Keratinocyte (primary cell): ENCODE results near the gene KLHDC7B. TPM values are rescaled to one million over a fixed set of nuclear protein-coding genes. Genes with fewer than 3 reads are reported as not detected.

ENCODE experiments used
- DNase-seq: peaks from one replicate; pipeline ENCODE4 v3.0.0-alpha.2; 2011; ENCODE audit warnings: low read depth, missing footprints, low spot score
- FAIRE-seq: peaks from 2 replicates; lab custom pipeline; 2011; peaks lifted over from hg19 to GRCh38; lab: Jason Lieb, UNC
- H2AFZ ChIP-seq: 2 replicates; pipeline ENCODE4 v1.6.0; 2012; ENCODE audit warnings: low read length, control low read depth, inconsistent platforms; ENCODE audit not compliant: control insufficient read depth
- H3K27ac ChIP-seq: 2 replicates; pipeline ENCODE4 v1.5.1; 2011; ENCODE audit warnings: low read length; ENCODE audit not compliant: control insufficient read depth, insufficient read depth
- H3K27me3 ChIP-seq: 3 replicates; pipeline ENCODE4 v1.6.0; 2011; ENCODE audit warnings: low read length; ENCODE audit not compliant: control insufficient read depth, insufficient read depth; ENCODE audit errors: extremely low read depth
- H3K36me3 ChIP-seq, 2 experiments: 2 replicates in 1 of 2; 3 replicates in 1 of 2; pipeline ENCODE4 v1.5.1; 2011; ENCODE audit warnings: low read length in 2 of 2, mild to moderate bottlenecking in 1 of 2; ENCODE audit not compliant: control insufficient read depth in 2 of 2, insufficient read depth in 2 of 2; ENCODE audit errors: extremely low read depth in 1 of 2
- H3K4me1 ChIP-seq: 3 replicates; pipeline ENCODE4 v1.5.1; 2011; ENCODE audit warnings: low read length; ENCODE audit not compliant: control insufficient read depth, insufficient read depth; ENCODE audit errors: extremely low read depth
- H3K4me2 ChIP-seq: 3 replicates; pipeline ENCODE4 v1.6.0; 2011; ENCODE audit warnings: low read depth, low read length; ENCODE audit not compliant: control insufficient read depth, insufficient read depth; ENCODE audit errors: extremely low read depth
- H3K4me3 ChIP-seq, 3 experiments: fragments of 200-600 bp in 1 of 3; sonication (generic) in 1 of 3; 2 replicates in 2 of 3; 3 replicates in 1 of 3; pipeline ENCODE4 v1.5.1; 2011 to 2016; ENCODE audit warnings: low read length in 3 of 3, mild to moderate bottlenecking in 3 of 3, control low read depth in 2 of 3, inconsistent platforms in 1 of 3, low read depth in 1 of 3, mixed read lengths in 1 of 3, mixed run types in 1 of 3, moderate library complexity in 1 of 3; ENCODE audit not compliant: control insufficient read depth in 2 of 3, insufficient read depth in 2 of 3; ENCODE audit errors: extremely low read depth in 1 of 3
- H3K79me2 ChIP-seq: 2 replicates; pipeline ENCODE4 v1.6.0; 2012; ENCODE audit warnings: low read length; ENCODE audit not compliant: control insufficient read depth, insufficient read depth
- H3K9ac ChIP-seq: 3 replicates; pipeline ENCODE4 v1.6.0; 2011; ENCODE audit warnings: low read length; ENCODE audit not compliant: control insufficient read depth, insufficient read depth; ENCODE audit errors: extremely low read depth
- H3K9me1 ChIP-seq: 3 replicates; pipeline ENCODE4 v1.6.0; 2011; ENCODE audit warnings: low read length; ENCODE audit not compliant: control insufficient read depth, insufficient read depth; ENCODE audit errors: extremely low read depth
- H3K9me3 ChIP-seq: 2 replicates; pipeline ENCODE4 v1.5.1; 2012; ENCODE audit warnings: low read depth, low read length; ENCODE audit not compliant: control insufficient read depth
- H4K20me1 ChIP-seq: 3 replicates; pipeline ENCODE4 v1.6.0; 2011; ENCODE audit warnings: low read length; ENCODE audit not compliant: control insufficient read depth, insufficient read depth; ENCODE audit errors: extremely low read depth
- EZH2 ChIP-seq: IDR thresholded peaks from one replicate; pipeline ENCODE4 v1.6.1; 2012; ENCODE audit warnings: inconsistent platforms, mild to moderate bottlenecking, low read length, moderate library complexity
- dilution Hi-C: fragments of 300-500 bp; cut with MboI; formaldehyde crosslinking; loops from one replicate; pipeline ENCODE4 v1.7.0; 2020; ENCODE audit warnings: low sequenced_read_pairs; ENCODE audit not compliant: extremely low pct_ligation_motif_present
- polyA plus RNA-seq, 5 experiments: library from polyadenylated mRNA; depleted of rRNA in 3 of 5; stranded (reverse) in 3 of 5; stranded (forward) in 1 of 5; unstranded in 1 of 5; fragments of >200 nt; gene quantifications; 1 replicate in 1 of 5; 2 replicates in 3 of 5; 3 replicates in 1 of 5; pipeline versions ENCODE4 v1.2.1 to v1.2.3, GENCODE V29; 2011 to 2012; ENCODE audit warnings: missing spikeins in 2 of 5, low read depth in 1 of 5, low replicate concordance in 1 of 5
- TF ChIP-seq, protein P1 (sequence below), 3 experiments: IDR thresholded peaks in 1 of 3; conservative IDR thresholded peaks in 1 of 3; optimal IDR thresholded peaks in 1 of 3; 2 replicates in 2 of 3; 3 replicates in 1 of 3; pipeline versions ENCODE3 to v1.5.1; 2011; ENCODE audit warnings: low read length in 3 of 3, mild to moderate bottlenecking in 3 of 3, moderate library complexity in 2 of 3, control low read depth in 1 of 3, inconsistent platforms in 1 of 3; ENCODE audit not compliant: insufficient read depth in 2 of 3; ENCODE audit errors: extremely low read depth in 1 of 3

Gene KLHDC7B
- polyA plus RNA-seq, 1 donor (not counting 4 experiments of a cell fraction or from before 2014, with no cell fraction given): 0.01 TPM

DNA sequence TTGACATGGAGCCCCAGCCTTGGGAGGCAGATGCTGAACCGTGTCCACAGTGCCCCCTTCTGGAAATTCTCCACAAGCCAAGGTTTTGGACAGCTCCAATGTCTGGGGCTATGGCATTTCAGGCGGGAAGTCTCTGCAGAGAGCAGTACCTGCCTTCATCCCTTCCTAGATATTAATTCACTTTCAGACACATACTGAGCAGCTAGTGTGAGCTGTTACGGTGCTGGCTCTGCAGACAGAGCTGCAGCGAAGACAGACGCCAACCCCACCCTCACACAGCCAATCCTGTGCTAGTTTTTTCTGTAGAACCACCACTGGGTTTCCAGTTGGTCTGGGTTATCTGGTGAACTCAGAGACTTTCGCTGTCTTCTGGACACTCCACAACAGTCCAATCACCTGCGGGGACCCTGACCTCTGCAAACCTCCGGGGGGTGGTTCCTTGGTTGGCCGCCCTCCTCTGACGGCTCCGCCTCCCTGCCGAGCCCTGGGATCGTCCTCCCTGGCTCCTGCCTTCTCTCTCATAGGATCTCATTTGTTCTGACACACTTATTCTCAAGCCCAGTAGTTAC, 47.3 kb upstream of the KLHDC7B start:
- no peaks in the 10 kb centered on the region for H3K27me3 ChIP-seq
- H3K4me1 ChIP-seq: peaks cover 5% of the 10 kb centered on the region
- peaks cover 0 to 8% of the 10 kb centered on the region in 2 experiments for H3K36me3 ChIP-seq
- no peaks in the 10 kb centered on the region for H3K9me3 ChIP-seq
- TF ChIP-seq, protein P1, sequence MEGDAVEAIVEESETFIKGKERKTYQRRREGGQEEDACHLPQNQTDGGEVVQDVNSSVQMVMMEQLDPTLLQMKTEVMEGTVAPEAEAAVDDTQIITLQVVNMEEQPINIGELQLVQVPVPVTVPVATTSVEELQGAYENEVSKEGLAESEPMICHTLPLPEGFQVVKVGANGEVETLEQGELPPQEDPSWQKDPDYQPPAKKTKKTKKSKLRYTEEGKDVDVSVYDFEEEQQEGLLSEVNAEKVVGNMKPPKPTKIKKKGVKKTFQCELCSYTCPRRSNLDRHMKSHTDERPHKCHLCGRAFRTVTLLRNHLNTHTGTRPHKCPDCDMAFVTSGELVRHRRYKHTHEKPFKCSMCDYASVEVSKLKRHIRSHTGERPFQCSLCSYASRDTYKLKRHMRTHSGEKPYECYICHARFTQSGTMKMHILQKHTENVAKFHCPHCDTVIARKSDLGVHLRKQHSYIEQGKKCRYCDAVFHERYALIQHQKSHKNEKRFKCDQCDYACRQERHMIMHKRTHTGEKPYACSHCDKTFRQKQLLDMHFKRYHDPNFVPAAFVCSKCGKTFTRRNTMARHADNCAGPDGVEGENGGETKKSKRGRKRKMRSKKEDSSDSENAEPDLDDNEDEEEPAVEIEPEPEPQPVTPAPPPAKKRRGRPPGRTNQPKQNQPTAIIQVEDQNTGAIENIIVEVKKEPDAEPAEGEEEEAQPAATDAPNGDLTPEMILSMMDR (optimal IDR thresholded peaks at IDR 0.05 in 1 of 3, IDR thresholded peaks at IDR 0.05 in 1 of 3, conservative IDR thresholded peaks at IDR 0.05 in 1 of 3; ENCODE audit: extremely low read depth in 1 of 3, insufficient read depth in 2 of 3, low read length in 3 of 3): peak; percentile 76 to 85 (median 77)
- no peak for TF ChIP-seq EZH2
- peak overlapping the region; percentile 67 for H3K4me2 ChIP-seq
- no peak overlapping the region for H3K4me3 ChIP-seq
- dilution Hi-C loops: no loop called here
- no peaks in the 10 kb centered on the region for H4K20me1 ChIP-seq
- H3K9me1 ChIP-seq: no peaks in the 10 kb centered on the region
- H2AFZ ChIP-seq: no peak overlapping the region
- FAIRE-seq (peak; percentile 95), DNase-seq (no peak)
- no peaks in the 10 kb centered on the region for H3K79me2 ChIP-seq
- no peak overlapping the region for H3K9ac ChIP-seq
- no peak overlapping the region for H3K27ac ChIP-seq

DNA sequence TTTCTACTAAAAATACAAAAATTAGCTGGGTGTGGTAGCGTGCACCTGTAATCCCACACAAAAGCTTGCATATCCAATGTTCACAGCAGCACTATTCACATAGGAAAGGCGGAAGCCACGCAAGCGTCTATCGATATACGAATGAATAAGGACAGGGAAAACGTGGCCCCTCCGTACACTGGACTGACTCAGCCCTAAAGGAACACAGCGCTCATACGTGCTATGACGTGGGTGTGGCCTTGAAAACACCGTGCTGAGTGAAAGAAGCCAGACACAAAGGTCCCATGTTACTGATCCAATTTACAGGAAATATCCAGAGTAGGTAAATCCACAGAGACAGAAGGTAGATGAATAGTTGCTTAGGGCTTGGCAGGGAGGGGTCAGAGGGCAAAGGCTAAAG, 45.2 kb upstream of the KLHDC7B start:
- TF ChIP-seq EZH2: no peak
- TF ChIP-seq, protein P1 (optimal IDR thresholded peaks at IDR 0.05 in 1 of 3, IDR thresholded peaks at IDR 0.05 in 1 of 3, conservative IDR thresholded peaks at IDR 0.05 in 1 of 3; ENCODE audit: extremely low read depth in 1 of 3, insufficient read depth in 2 of 3, low read length in 3 of 3): no peak
- no peak overlapping the region for H2AFZ ChIP-seq
- H3K4me2 ChIP-seq: no peak overlapping the region
- H3K27ac ChIP-seq: no peak overlapping the region
- no peaks in the 10 kb centered on the region for H3K9me1 ChIP-seq
- no peak overlapping the region for H3K9ac ChIP-seq
- no peaks in the 10 kb centered on the region for H3K27me3 ChIP-seq
- no peaks in the 10 kb centered on the region for H3K9me3 ChIP-seq
- H3K79me2 ChIP-seq: no peaks in the 10 kb centered on the region
- DNase-seq (no peak), FAIRE-seq (no peak)
- H3K4me1 ChIP-seq: peaks cover 12% of the 10 kb centered on the region
- dilution Hi-C loops: no loop called here
- H4K20me1 ChIP-seq: no peaks in the 10 kb centered on the region
- no peak overlapping the region for H3K4me3 ChIP-seq
- peaks cover 6 to 13% of the 10 kb centered on the region in 2 experiments for H3K36me3 ChIP-seq
